ENCODE data around the gene IGFBP4.

IGFBP4 gene

DNA sequence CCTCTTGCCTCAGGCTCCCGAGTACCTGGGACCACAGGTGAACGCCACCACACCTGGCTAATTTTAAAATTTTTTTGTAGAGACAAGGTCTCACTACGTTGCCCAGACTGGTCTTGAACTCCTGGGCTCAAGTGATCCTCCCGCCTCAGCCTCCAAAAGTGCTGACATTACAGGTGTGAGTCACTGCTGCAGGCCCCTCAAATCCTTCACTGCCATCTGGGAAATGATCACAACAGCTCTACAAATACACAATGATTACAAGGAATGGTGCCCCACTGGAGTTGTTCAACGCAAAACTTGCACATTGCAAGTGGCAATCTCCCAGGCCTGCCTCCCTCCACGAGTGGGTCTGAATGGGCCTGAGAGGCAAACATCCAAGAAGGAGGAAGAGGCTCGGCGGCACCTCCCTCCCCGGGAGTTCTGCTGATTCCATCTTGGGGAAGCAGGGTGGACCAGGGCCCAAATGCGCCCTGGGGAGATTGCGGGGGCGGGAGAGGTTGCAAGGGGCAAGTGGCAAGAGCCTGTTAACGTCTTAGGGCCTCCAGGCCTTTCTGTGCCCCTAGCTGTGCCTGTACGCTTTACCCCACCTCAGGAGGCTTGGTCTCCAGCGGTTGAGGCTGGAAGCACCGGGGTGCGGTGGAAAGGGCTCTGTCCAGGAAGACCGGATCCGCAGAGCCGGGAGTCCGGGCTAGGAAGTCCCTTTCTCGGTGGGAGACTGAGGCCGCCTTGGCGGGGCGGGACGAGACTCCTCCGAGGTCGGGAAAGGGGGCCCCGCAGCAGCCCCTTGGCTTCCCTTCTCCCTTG is 656 bp upstream of the IGFBP4 start:
- TF ChIP-seq, protein P1, sequence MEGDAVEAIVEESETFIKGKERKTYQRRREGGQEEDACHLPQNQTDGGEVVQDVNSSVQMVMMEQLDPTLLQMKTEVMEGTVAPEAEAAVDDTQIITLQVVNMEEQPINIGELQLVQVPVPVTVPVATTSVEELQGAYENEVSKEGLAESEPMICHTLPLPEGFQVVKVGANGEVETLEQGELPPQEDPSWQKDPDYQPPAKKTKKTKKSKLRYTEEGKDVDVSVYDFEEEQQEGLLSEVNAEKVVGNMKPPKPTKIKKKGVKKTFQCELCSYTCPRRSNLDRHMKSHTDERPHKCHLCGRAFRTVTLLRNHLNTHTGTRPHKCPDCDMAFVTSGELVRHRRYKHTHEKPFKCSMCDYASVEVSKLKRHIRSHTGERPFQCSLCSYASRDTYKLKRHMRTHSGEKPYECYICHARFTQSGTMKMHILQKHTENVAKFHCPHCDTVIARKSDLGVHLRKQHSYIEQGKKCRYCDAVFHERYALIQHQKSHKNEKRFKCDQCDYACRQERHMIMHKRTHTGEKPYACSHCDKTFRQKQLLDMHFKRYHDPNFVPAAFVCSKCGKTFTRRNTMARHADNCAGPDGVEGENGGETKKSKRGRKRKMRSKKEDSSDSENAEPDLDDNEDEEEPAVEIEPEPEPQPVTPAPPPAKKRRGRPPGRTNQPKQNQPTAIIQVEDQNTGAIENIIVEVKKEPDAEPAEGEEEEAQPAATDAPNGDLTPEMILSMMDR (IDR thresholded peaks at IDR 0.05; ENCODE audit: insufficient read depth, low read depth, low read length, missing control alignments), result no peak
- no peak overlapping the region for H3K4me3 ChIP-seq (ENCODE audit: low read depth, low read length)
- no peak for DNase-seq (ENCODE audit: low read depth)

DNA sequence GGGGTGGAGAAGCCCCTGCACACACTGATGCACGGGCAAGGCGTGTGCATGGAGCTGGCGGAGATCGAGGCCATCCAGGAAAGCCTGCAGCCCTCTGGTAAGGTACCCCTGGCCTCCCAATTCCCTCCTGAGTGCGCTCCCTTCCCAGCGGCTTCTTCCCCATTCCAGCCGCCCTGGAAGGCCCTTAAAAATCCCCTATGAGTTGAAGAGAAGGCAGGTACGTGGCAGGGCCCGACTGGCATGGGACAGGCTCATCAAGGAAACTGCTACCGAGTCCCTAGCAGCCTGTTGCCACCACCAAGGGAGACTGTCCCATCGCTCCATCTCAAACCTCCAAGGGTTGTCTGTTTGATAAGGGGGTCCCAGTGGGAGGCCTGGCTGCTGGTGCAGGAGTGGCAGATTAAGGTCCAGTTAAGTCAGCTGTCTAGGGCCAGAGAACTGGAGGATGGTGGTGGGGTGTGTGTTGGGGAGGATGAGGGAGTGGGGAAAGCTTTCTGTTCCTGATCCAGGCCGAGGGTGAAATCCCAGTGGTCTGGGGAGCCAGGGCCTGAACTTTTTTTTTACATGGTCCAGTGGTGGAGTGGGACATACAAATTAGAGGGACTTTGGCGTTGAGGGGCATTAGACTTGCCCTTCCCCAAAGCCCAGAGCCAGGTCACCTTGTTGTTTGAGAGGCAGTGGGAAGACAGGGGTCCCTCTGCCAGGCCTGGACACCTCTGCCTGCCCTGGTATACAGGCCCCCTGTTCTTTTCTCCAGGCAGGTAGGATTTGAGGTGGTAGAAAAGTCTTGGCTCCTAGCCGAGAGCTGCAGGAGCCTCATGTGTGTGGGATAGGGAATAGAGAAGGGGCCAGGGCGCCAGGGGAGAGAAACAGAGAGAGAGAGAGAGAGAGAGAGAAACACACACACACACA is 994 bp downstream of the IGFBP4 start:
- peak overlapping the region; percentile 33 for H3K4me3 ChIP-seq (ENCODE audit: low read depth, low read length)
- TF ChIP-seq, protein P1 (IDR thresholded peaks at IDR 0.05; ENCODE audit: insufficient read depth, low read depth, low read length, missing control alignments), result no peak

DNA sequence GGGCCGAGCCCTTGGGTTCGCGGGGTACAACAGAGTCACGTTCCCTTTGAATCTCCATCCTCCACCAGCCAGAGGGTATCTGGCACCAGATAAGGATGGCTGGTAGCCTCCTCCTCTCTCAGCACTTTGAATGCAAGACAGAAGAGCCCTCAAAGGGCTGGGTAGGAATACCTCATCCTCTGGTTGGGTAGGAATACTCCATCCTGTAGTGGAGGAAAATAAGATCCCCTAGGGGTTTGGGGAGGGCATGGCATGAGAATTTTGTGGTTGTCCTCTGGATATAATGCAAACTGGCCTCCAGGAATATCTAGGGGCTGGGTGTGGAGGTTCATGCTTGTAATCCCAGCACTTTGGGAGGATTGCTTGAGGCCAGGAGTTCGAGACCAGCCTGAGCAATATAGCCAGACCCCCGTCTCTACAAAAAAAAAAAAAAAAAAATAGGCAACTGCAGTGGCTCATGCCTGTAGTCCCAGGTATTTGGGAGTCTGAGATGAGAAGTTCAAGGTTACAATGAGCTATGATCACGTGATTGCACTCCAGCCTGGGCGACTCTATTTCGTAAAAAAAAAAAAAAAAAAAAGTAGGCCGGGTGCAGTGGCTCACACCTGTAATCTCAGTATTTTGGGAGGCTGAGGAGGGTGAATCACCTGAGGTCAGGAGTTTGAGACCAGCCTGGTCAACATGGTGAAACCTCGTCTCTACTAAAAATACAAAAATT is 2.7 kb downstream of the IGFBP4 start:
- no peak overlapping the region for H3K4me3 ChIP-seq (ENCODE audit: low read depth, low read length)
- DNase-seq (ENCODE audit: low read depth), result no peak
- TF ChIP-seq, protein P1 (IDR thresholded peaks at IDR 0.05; ENCODE audit: insufficient read depth, low read depth, low read length, missing control alignments), result no peak

More for the DNA sequence above, 994 bp downstream of the IGFBP4 start:
- no peak for DNase-seq (ENCODE audit: low read depth)

DNA sequence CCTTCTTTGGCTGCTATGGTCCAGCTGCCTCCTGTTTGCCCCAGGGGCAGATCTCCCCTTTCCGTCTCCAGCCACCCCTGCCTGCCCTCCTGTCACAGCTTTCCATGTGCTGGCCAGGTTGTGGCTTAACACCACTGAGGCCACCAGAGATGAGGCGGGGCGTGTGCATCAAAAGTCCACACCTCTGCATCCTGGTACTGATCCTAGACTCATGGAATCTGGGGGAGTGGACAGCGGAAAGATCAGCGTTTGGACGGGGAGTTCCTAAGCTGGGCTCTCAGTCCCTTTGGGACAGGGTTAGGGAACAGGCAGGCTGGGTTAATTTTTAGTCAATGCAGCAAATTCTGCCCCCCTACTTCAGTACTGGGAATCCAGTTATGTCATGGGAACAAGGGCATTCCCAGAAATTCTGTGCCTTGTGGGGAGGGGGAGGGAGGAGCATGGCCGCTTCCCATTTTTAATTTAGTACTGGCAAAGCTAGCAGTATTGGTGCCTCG is 3.9 kb downstream of the IGFBP4 start:
- H3K4me3 ChIP-seq (ENCODE audit: low read depth, low read length), result no peak overlapping the region
- no peak for DNase-seq (ENCODE audit: low read depth)
- TF ChIP-seq, protein P1 (IDR thresholded peaks at IDR 0.05; ENCODE audit: insufficient read depth, low read depth, low read length, missing control alignments), result no peak

DNA sequence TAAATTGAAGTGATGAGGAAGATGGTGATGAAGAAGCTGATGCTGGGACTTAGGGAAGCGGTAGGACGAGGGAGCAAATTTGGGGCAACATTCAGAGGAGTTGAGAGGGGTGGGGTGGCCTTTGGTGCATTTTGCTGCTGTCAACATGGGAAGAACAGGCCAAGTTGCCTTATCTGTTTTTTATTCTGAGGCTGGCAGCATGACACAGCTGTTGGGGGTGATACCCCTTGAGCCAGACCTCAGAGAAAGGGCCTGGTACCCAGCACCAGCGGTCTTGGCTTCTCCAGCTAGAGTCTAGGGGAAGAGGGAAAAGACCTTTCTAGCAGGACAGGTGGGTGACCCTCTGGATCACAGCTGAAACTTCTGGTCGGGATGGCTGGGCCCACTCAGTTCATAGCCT is 4.6 kb downstream of the IGFBP4 start:
- H3K4me3 ChIP-seq (ENCODE audit: low read depth, low read length), result no peak overlapping the region
- TF ChIP-seq, protein P1 (IDR thresholded peaks at IDR 0.05; ENCODE audit: insufficient read depth, low read depth, low read length, missing control alignments), result no peak
- DNase-seq (ENCODE audit: low read depth), result no peak

DNA sequence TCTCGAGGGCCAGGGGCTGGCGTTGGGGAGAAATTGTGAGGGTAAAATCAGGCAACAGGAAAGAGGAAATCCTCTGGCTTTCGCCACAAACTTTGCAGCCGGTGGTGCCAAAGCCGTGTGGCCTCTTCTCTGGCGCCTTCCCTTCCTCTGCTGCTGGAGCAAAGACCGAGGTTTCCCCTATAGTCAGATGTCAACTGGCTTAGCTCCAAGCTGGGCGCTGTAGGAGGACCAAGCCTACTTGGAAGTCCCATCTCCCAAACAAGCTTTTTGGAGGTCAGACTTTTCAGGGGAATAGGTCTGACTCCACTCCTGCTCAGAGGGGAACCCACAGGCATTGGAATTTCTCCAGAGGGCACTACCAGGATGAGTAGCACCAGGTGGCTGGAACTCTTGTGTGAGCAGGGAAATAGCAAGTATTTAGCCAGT is 5.0 kb downstream of the IGFBP4 start:
- TF ChIP-seq, protein P1 (IDR thresholded peaks at IDR 0.05; ENCODE audit: insufficient read depth, low read depth, low read length, missing control alignments), result no peak
- DNase-seq (ENCODE audit: low read depth), result no peak
- no peak overlapping the region for H3K4me3 ChIP-seq (ENCODE audit: low read depth, low read length)

Data from GM12865 (cell line).